Hepatocyte (in vitro differentiated cells): Measurements from ENCODE around the gene AURKAIP1. TPM values are rescaled to one million over a fixed set of nuclear protein-coding genes. Genes with fewer than 3 reads are reported as not detected.

Experiments used
- DNase-seq: peaks from one replicate; pipeline ENCODE4 v3.0.0-alpha.2; 2016; ENCODE audit warnings: low spot score
- H2AFZ ChIP-seq: fragments of 200-600 bp; sonication (generic); 2 replicates; pipeline ENCODE4 v1.6.0; 2016; ENCODE audit warnings: antibody characterized with exemption, mild to moderate bottlenecking
- H3K27ac ChIP-seq: fragments of 200-600 bp; sonication (generic); 2 replicates; pipeline ENCODE4 v1.5.1; 2016; ENCODE audit warnings: mild to moderate bottlenecking
- H3K27me3 ChIP-seq: fragments of 200-600 bp; sonication (generic); 2 replicates; pipeline ENCODE4 v1.6.1; 2016
- H3K36me3 ChIP-seq: fragments of 200-600 bp; sonication (generic); replicated peaks from 2 replicates; pipeline ENCODE4 v1.5.1; 2016; ENCODE audit warnings: low read depth; ENCODE audit not compliant: insufficient read depth
- H3K4me1 ChIP-seq: fragments of 200-600 bp; sonication (generic); 2 replicates; pipeline ENCODE4 v1.5.1; 2016; ENCODE audit warnings: mild to moderate bottlenecking, moderate library complexity; ENCODE audit not compliant: insufficient read depth
- H3K4me2 ChIP-seq: fragments of 200-600 bp; sonication (generic); 2 replicates; pipeline ENCODE4 v1.6.0; 2016
- H3K4me3 ChIP-seq: fragments of 200-600 bp; sonication (generic); 2 replicates; pipeline ENCODE4 v1.5.1; 2016; ENCODE audit warnings: mild to moderate bottlenecking
- H3K79me2 ChIP-seq: fragments of 200-600 bp; sonication (generic); 2 replicates; pipeline ENCODE4 v1.6.0; 2017; ENCODE audit warnings: mild to moderate bottlenecking
- H3K9me2 ChIP-seq: fragments of 200-600 bp; sonication (generic); replicated peaks from 2 replicates; pipeline ENCODE4 v1.6.0; 2017; ENCODE audit warnings: mild to moderate bottlenecking; ENCODE audit not compliant: insufficient read depth
- H3K9me3 ChIP-seq: fragments of 200-600 bp; sonication (generic); 2 replicates; pipeline ENCODE4 v1.5.1; 2016; ENCODE audit warnings: low read depth, mild to moderate bottlenecking
- H4K20me1 ChIP-seq: fragments of 200-600 bp; sonication (generic); 2 replicates; pipeline ENCODE4 v1.6.0; 2016; ENCODE audit warnings: mild to moderate bottlenecking; ENCODE audit not compliant: insufficient read depth, poor library complexity, severe bottlenecking
- EZH2 ChIP-seq: fragments of 200-600 bp; sonication (generic); IDR thresholded peaks from 2 replicates; pipeline ENCODE4 v1.6.1; 2016; ENCODE audit warnings: antibody characterized with exemption, mild to moderate bottlenecking, borderline replicate concordance
- EZH2phosphoT487 ChIP-seq: fragments of 200-600 bp; sonication (generic); IDR thresholded peaks from one replicate; pipeline ENCODE4 v1.6.1; 2018; ENCODE audit warnings: antibody characterized with exemption, mild to moderate bottlenecking, low read depth, moderate library complexity; ENCODE audit not compliant: unreplicated experiment, severe bottlenecking
- WGBS: methylation state at CpG from one replicate; pipeline ENCODE4 v1.1.6; 2016; ENCODE audit warnings: low lambda C conversion rate; ENCODE audit errors: missing lambda C conversion rate; 5-methylcytosine and 5-hydroxymethylcytosine counted together
- polyA plus RNA-seq: library from polyadenylated mRNA; unstranded; fragments of >200 nt; fragmentation: Nextera tagmentation; extraction: Ambion mirVana; gene quantifications from 2 replicates; pipeline ENCODE4 v1.2.1, GENCODE V29; 2016
- total RNA-seq: library from RNA; depleted of rRNA; stranded (reverse); fragments of >200 nt; gene quantifications from 2 replicates; pipeline ENCODE4 v1.2.3, GENCODE V29; 2014
- TF ChIP-seq, protein P1 (sequence below): fragments of 200-600 bp; sonication (generic); IDR thresholded peaks from 2 replicates; pipeline ENCODE4 v1.5.1; 2016; ENCODE audit warnings: antibody characterized with exemption, mild to moderate bottlenecking; ENCODE audit not compliant: poor library complexity

The AURKAIP1 gene
- total and polyA plus RNA-seq, 2 experiments from 2014 or later = 92.9 to 238 TPM

DNA sequence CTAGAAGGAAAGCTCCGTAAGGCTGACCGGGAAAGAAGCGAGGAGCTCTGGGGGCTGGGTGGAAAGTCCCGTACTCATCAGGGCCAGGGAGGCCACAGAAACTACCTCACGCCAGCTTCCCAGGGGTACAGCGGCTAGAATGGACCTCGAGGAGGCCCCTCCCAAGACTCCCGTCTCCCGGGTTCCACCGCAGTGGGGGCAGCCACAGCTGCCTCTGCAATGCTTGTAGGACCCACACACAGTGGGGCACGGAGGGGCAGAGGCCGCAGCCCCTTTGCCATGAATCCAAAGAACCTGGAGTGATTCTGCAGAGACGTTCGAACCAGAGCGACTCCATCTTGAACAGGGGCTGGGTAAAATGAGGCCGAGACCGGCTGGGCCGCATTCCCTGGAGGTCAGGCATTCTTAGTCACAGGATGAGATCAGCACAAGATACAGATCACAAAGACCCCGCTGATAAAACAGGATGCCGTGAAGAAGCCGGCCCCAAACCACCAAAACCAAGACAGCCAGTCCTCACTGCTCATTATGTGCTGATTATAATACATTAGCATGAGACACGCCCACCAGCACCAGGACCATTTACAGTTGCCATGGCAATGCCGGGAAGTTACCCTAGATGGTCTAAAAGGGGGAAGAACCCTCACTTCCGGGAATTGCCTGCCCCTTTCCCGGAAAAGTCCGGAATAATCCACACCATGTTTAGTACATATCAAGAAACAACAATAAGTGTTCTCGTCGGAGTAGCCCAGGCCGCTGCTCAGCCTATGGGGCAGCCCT lies 47.6 kb upstream of the AURKAIP1 start:
- Histone ChIP-seq H2AFZ (no peak overlapping the region), H3K4me2 (no peak overlapping the region)
- WGBS = 64% methylated on average over 29 of the region's 29 CpGs

DNA sequence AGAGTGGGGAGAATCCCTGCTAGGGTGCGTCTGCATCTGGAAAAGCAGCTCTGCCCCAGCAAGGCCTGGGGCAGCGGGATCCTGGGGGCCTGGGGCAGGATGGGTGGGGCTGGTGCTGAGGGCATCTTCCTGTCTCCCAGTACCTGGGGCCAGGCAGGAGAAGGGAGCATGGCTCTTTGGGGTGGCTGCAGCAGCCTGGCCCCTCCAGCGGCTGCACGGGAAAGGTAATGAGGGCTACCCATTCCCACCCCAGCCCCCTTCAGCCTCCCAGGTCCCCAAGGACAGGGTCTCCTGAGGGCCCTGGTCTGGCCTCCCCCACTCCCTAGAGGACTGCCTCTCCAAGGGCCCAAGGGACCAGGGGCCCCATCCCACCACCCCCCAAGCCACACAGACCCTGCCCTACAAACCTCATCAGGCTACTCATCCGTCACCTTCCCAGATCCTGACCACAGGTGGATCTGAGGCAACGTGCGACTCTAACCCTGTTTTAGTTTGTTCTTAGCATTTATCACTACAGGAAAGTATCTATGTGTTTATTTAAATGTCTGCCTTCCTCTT lies 47.0 kb upstream of the AURKAIP1 start:
- Histone ChIP-seq H3K4me2 (no peak overlapping the region), H3K36me3 (no peaks in the 10 kb centered on the region), H2AFZ (no peak overlapping the region), H4K20me1 (no peaks in the 10 kb centered on the region), H3K79me2 (no peaks in the 10 kb centered on the region), H3K4me1 (peaks cover 4% of the 10 kb centered on the region), H3K4me3 (no peak overlapping the region), H3K27me3 (no peaks in the 10 kb centered on the region), H3K27ac (no peak overlapping the region), H3K9me2 (no peaks in the 10 kb centered on the region), H3K9me3 (no peaks in the 10 kb centered on the region)
- no peak for TF ChIP-seq EZH2
- TF ChIP-seq, protein P1, sequence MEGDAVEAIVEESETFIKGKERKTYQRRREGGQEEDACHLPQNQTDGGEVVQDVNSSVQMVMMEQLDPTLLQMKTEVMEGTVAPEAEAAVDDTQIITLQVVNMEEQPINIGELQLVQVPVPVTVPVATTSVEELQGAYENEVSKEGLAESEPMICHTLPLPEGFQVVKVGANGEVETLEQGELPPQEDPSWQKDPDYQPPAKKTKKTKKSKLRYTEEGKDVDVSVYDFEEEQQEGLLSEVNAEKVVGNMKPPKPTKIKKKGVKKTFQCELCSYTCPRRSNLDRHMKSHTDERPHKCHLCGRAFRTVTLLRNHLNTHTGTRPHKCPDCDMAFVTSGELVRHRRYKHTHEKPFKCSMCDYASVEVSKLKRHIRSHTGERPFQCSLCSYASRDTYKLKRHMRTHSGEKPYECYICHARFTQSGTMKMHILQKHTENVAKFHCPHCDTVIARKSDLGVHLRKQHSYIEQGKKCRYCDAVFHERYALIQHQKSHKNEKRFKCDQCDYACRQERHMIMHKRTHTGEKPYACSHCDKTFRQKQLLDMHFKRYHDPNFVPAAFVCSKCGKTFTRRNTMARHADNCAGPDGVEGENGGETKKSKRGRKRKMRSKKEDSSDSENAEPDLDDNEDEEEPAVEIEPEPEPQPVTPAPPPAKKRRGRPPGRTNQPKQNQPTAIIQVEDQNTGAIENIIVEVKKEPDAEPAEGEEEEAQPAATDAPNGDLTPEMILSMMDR = no peak
- TF ChIP-seq EZH2phosphoT487 = no peak
- DNase-seq = no peak
- 79% methylated on average over 4 of the region's 7 CpGs for WGBS

More for the DNA sequence above, 47.6 kb upstream of the AURKAIP1 start:
- no peak for DNase-seq
- no peaks in the 10 kb centered on the region for H3K27me3 ChIP-seq
- H3K9me2 ChIP-seq = no peaks in the 10 kb centered on the region
- no peaks in the 10 kb centered on the region for H4K20me1 ChIP-seq
- H3K36me3 ChIP-seq = no peaks in the 10 kb centered on the region
- no peaks in the 10 kb centered on the region for H3K79me2 ChIP-seq
- no peaks in the 10 kb centered on the region for H3K9me3 ChIP-seq
- peaks cover 4% of the 10 kb centered on the region for H3K4me1 ChIP-seq
- H3K4me3 ChIP-seq = no peak overlapping the region
- H3K27ac ChIP-seq = no peak overlapping the region
- TF ChIP-seq EZH2phosphoT487 = no peak
- no peak for TF ChIP-seq EZH2
- TF ChIP-seq, protein P1 = no peak

DNA sequence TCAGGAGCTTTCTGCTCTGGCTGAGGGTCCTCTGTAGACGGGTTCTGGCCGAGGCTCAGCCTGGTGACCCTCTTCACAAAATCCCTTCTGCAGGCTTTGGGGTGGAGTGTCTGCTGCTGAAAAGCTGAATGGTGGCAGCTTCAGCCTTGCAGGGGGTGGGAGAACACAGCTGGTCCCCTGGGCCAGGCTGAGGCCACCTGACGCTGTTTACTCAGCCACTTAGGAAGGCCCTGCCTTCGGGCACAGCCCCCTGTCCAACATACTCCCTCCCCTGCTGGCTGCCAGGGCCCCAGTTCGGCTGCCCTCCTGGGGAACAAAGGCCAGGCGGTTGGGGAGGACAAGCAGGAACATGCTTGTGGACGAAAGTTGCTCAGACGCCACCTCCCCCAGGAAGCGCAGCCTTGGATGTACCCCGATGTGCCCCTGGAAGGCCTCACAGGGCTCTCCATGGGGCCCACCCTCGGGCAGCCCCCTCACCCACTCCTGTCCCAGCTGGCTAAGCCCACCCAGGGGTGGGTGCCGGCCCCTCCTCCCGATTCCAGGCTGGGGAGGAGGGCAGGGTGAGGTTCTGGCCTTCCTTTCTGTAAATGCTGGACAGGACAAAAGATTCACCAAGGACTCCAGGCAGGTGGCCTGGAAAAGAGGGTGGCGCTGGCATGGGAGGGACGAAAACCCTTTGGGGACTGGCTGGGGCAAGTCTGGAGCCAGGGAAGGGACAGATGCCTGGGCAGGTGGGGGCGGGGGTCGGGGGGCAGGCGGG lies 46.3 kb upstream of the AURKAIP1 start, which contains the start of gene ANKRD65:
Gene ANKRD65, minus strand, starts transcription at position 130 of the 760 bp plus-strand sequence. CDS start 271 bp downstream, outside the sequence.
- no peaks in the 10 kb centered on the region for H3K79me2 ChIP-seq
- DNase-seq = no peak
- no peaks in the 10 kb centered on the region for H3K27me3 ChIP-seq
- H3K36me3 ChIP-seq = no peaks in the 10 kb centered on the region
- H2AFZ ChIP-seq = no peak within 1 kb of the TSS
- no peaks in the 10 kb centered on the region for H3K9me3 ChIP-seq
- H3K27ac ChIP-seq = peak within 1 kb of the TSS; percentile 63
- WGBS = 81% methylated on average over 18 of the region's 18 CpGs
- no peaks in the 10 kb centered on the region for H3K9me2 ChIP-seq
- H3K4me3 ChIP-seq = no peak within 1 kb of the TSS
- TF ChIP-seq, protein P1 = no peak
- TF ChIP-seq EZH2phosphoT487 (no peak), EZH2 (no peak)
- H3K4me1 ChIP-seq = no peaks in the 10 kb centered on the region
- no peaks in the 10 kb centered on the region for H4K20me1 ChIP-seq
- H3K4me2 ChIP-seq = peak within 1 kb of the TSS; percentile 51
